Endothelial cell of umbilical vein (primary cell): ENCODE measurements around the gene IFIT1B. TPM values are rescaled to one million over a fixed set of nuclear protein-coding genes. Genes with fewer than 3 reads are reported as not detected.

ENCODE experiments used
- BruUV-seq: library from RNA; stranded (reverse); fragments of 400-500 nt; replicated peaks from 2 replicates; lab custom pipeline; 2021; lab: Mats Ljungman, UMichigan
- CTCF ChIA-PET: fragments of 300-600, 350-600 bp; sonication (Branson Sonifier 250); formaldehyde crosslinking; loops from one replicate; lab custom pipeline; 2021; ENCODE audit warnings: antibody characterized with exemption, inconsistent platforms; lab: Charles Lee
- POLR2A ChIA-PET: fragments of 300-600, 350-600 bp; sonication (Branson Sonifier 250); formaldehyde crosslinking; loops from one replicate; lab custom pipeline; 2021; ENCODE audit warnings: antibody characterized with exemption, inconsistent platforms; lab: Charles Lee
- DNase-seq: peaks from one replicate; pipeline ENCODE4 v3.0.0-alpha.2; 2011; ENCODE audit warnings: low read depth, low spot score
- FAIRE-seq: peaks from 2 replicates; lab custom pipeline; 2011; peaks lifted over from hg19 to GRCh38; lab: Jason Lieb, UNC
- H2AFZ ChIP-seq: 2 replicates; pipeline ENCODE4 v1.6.0; 2012; ENCODE audit warnings: low read depth, low read length, control low read depth, inconsistent platforms
- H3K27ac ChIP-seq: 2 replicates; pipeline ENCODE4 v1.5.1; 2011; ENCODE audit warnings: low read depth, mild to moderate bottlenecking, control low read depth, low read length, moderate library complexity; ENCODE audit not compliant: insufficient read depth
- H3K27me3 ChIP-seq, 2 experiments: 2 replicates each; pipeline versions ENCODE4 v1.6.0 to v1.6.1; 2011; ENCODE audit warnings: low read length in 2 of 2, mixed read lengths in 1 of 2; ENCODE audit not compliant: control insufficient read depth in 2 of 2, insufficient read depth in 2 of 2
- H3K36me3 ChIP-seq, 2 experiments: 2 replicates in 1 of 2; 3 replicates in 1 of 2; pipeline ENCODE4 v1.5.1; 2011; ENCODE audit warnings: low read length in 2 of 2, mild to moderate bottlenecking in 1 of 2, moderate library complexity in 1 of 2; ENCODE audit not compliant: control insufficient read depth in 2 of 2, insufficient read depth in 2 of 2; ENCODE audit errors: extremely low read depth in 1 of 2
- H3K4me1 ChIP-seq: 3 replicates; pipeline ENCODE4 v1.5.1; 2011; ENCODE audit warnings: mild to moderate bottlenecking, low read length; ENCODE audit not compliant: control insufficient read depth, insufficient read depth; ENCODE audit errors: extremely low read depth
- H3K4me2 ChIP-seq: 2 replicates; pipeline ENCODE4 v1.6.1; 2011; ENCODE audit warnings: low read length, control low read depth, mixed read lengths; ENCODE audit not compliant: insufficient read depth
- H3K4me3 ChIP-seq, 3 experiments: fragments of 200-600 bp in 1 of 3; sonication (generic), shearing (Covaris generic) in 1 of 3; replicated peaks in 1 of 3; 2 replicates each; pipeline ENCODE4 v1.5.1; 2011 to 2016; ENCODE audit warnings: control low read depth in 3 of 3, low read length in 3 of 3, mild to moderate bottlenecking in 2 of 3, inconsistent platforms in 1 of 3, low read depth in 1 of 3, moderate library complexity in 1 of 3; ENCODE audit not compliant: insufficient read depth in 1 of 3
- H3K79me2 ChIP-seq: 2 replicates; pipeline ENCODE4 v1.6.0; 2012; ENCODE audit warnings: low read length, inconsistent platforms; ENCODE audit not compliant: control insufficient read depth, insufficient read depth
- H3K9ac ChIP-seq: replicated peaks from 2 replicates; pipeline ENCODE3; 2011; ENCODE audit warnings: low read length, control low read depth; ENCODE audit not compliant: insufficient read depth; ENCODE audit errors: extremely low read depth
- H3K9me1 ChIP-seq: replicated peaks from 3 replicates; pipeline ENCODE4 v1.6.0; 2011; ENCODE audit warnings: mild to moderate bottlenecking, low read length; ENCODE audit not compliant: control insufficient read depth, insufficient read depth; ENCODE audit errors: extremely low read depth
- H3K9me3 ChIP-seq: replicated peaks from 2 replicates; pipeline ENCODE4 v1.5.1; 2012; ENCODE audit warnings: low read length, inconsistent platforms; ENCODE audit not compliant: control insufficient read depth, insufficient read depth
- H4K20me1 ChIP-seq: replicated peaks from 2 replicates; pipeline ENCODE3; 2011; ENCODE audit warnings: mild to moderate bottlenecking, low read length; ENCODE audit not compliant: control insufficient read depth, insufficient read depth; ENCODE audit errors: extremely low read depth
- EZH2 ChIP-seq: IDR thresholded peaks from 2 replicates; pipeline ENCODE4 v1.6.1; 2012; ENCODE audit warnings: borderline replicate concordance, low read depth, mild to moderate bottlenecking, moderate library complexity, low read length, inconsistent platforms; ENCODE audit not compliant: severe bottlenecking
- FOS ChIP-seq: IDR thresholded peaks from 2 replicates; pipeline ENCODE4 v1.6.1; 2011; ENCODE audit warnings: mild to moderate bottlenecking, low read length, moderate library complexity, borderline replicate concordance; ENCODE audit not compliant: insufficient read depth
- GATA2 ChIP-seq: IDR thresholded peaks from 2 replicates; pipeline ENCODE4 v1.7.0; 2011; ENCODE audit warnings: low read depth, mild to moderate bottlenecking, moderate library complexity, mixed read lengths, low read length; ENCODE audit not compliant: insufficient read length, insufficient read depth
- JUN ChIP-seq: IDR thresholded peaks from 2 replicates; pipeline ENCODE4 v1.6.1; 2011; ENCODE audit warnings: borderline replicate concordance, low read depth; ENCODE audit not compliant: insufficient read length, insufficient read depth
- MYC ChIP-seq: IDR thresholded peaks from one replicate; pipeline ENCODE4 v1.6.1; 2011; ENCODE audit warnings: mild to moderate bottlenecking, low read depth, low read length
- POLR2A ChIP-seq: IDR thresholded peaks from 2 replicates; pipeline ENCODE4 v1.6.1; 2012; ENCODE audit warnings: low read depth, mild to moderate bottlenecking, control low read depth, low read length
- POLR2AphosphoS5 ChIP-seq: IDR thresholded peaks from 2 replicates; pipeline ENCODE4 v1.6.1; 2012; ENCODE audit warnings: low read depth, mild to moderate bottlenecking, control low read depth, low read length, moderate library complexity; ENCODE audit not compliant: insufficient read depth
- dilution Hi-C: fragments of 300-500 bp; cut with MboI; formaldehyde crosslinking; loops from one replicate; pipeline ENCODE4 v1.15.0; 2019; ENCODE audit warnings: low sequenced_read_pairs; ENCODE audit not compliant: extremely low pct_ligation_motif_present
- intact Hi-C: fragments of 100-400 bp; cut with micrococcal nuclease; formaldehyde crosslinking; loops from one replicate; pipeline ENCODE4 v1.10.0; 2022
- polyA plus RNA-seq, 4 experiments: library from polyadenylated mRNA; depleted of rRNA in 3 of 4; stranded (reverse) in 3 of 4; unstranded in 1 of 4; fragments of >200 nt; gene quantifications; 2 replicates each; pipeline versions ENCODE4 v1.2.1 to v1.2.3, GENCODE V29; 2011 to 2012; ENCODE audit warnings: missing spikeins in 1 of 4
- total RNA-seq: library from RNA; stranded (reverse); gene quantifications from 2 replicates; pipeline ENCODE4 v1.2.3, GENCODE V29; 2021
- TF ChIP-seq, protein P1 (sequence below), 2 donors: IDR thresholded peaks; 1 replicate in 1 of 2; 2 replicates in 1 of 2; pipeline ENCODE4 v1.5.1; 2011; ENCODE audit warnings: low read length in 2 of 2, mild to moderate bottlenecking in 2 of 2, moderate library complexity in 2 of 2, control low read depth in 1 of 2, inconsistent platforms in 1 of 2, low read depth in 1 of 2; ENCODE audit not compliant: insufficient read depth in 1 of 2; ENCODE audit errors: extremely low read depth in 1 of 2
- TF ChIP-seq, protein P2 (sequence below): IDR thresholded peaks from 2 replicates; pipeline ENCODE4 v1.6.1; 2011; ENCODE audit not compliant: insufficient read depth, insufficient read length

IFIT1B gene
- total and polyA plus RNA-seq, 2 donors (not counting 3 experiments of a cell fraction or from before 2014, with no cell fraction given) = not detected

DNA sequence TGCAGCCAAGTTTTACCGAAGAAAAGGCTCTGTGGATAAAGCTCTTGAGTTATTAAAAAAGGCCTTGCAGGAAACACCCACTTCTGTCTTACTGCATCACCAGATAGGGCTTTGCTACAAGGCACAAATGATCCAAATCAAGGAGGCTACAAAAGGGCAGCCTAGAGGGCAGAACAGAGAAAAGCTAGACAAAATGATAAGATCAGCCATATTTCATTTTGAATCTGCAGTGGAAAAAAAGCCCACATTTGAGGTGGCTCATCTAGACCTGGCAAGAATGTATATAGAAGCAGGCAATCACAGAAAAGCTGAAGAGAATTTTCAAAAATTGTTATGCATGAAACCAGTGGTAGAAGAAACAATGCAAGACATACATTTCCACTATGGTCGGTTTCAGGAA is 25.2 kb downstream of the IFIT1B start:
- H3K27ac ChIP-seq = no peak overlapping the region
- no peak for DNase-seq
- intact Hi-C loops = no loop called here
- H3K4me3 ChIP-seq = no peak overlapping the region
- TF ChIP-seq, protein P1, sequence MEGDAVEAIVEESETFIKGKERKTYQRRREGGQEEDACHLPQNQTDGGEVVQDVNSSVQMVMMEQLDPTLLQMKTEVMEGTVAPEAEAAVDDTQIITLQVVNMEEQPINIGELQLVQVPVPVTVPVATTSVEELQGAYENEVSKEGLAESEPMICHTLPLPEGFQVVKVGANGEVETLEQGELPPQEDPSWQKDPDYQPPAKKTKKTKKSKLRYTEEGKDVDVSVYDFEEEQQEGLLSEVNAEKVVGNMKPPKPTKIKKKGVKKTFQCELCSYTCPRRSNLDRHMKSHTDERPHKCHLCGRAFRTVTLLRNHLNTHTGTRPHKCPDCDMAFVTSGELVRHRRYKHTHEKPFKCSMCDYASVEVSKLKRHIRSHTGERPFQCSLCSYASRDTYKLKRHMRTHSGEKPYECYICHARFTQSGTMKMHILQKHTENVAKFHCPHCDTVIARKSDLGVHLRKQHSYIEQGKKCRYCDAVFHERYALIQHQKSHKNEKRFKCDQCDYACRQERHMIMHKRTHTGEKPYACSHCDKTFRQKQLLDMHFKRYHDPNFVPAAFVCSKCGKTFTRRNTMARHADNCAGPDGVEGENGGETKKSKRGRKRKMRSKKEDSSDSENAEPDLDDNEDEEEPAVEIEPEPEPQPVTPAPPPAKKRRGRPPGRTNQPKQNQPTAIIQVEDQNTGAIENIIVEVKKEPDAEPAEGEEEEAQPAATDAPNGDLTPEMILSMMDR (IDR thresholded peaks at IDR 0.05; ENCODE audit: extremely low read depth in 1 of 2, insufficient read depth in 1 of 2, low read depth in 1 of 2, low read length in 2 of 2) = no peak
- TF ChIP-seq JUN (no peak), GATA2 (no peak), POLR2A (no peak), EZH2 (no peak), FOS (no peak), POLR2AphosphoS5 (no peak), MYC (no peak)
- TF ChIP-seq, protein P2, sequence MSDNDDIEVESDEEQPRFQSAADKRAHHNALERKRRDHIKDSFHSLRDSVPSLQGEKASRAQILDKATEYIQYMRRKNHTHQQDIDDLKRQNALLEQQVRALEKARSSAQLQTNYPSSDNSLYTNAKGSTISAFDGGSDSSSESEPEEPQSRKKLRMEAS = no peak
- POLR2A ChIA-PET = no interaction called here
- H3K9me1 ChIP-seq = no peaks in the 10 kb centered on the region
- no TSS peak for BruUV-seq
- no peaks in the 10 kb centered on the region for H3K9me3 ChIP-seq
- no peaks in the 10 kb centered on the region for H3K79me2 ChIP-seq
- no peaks in the 10 kb centered on the region for H3K4me1 ChIP-seq
- H2AFZ ChIP-seq = no peak overlapping the region
- FAIRE-seq = no peak
- CTCF ChIA-PET = interaction anchor here (1.1 kb wide), 2 partner anchors 14 to 152 kb away, joined by 3 to 4 read pairs; no protein-coding TSS in a partner anchor
- dilution Hi-C loops = no loop called here
- no peak overlapping the region for H3K4me2 ChIP-seq
- no peaks in the 10 kb centered on the region for H4K20me1 ChIP-seq
- no peak overlapping the region for H3K9ac ChIP-seq
- H3K27me3 ChIP-seq = peaks cover 0 to 2% of the 10 kb centered on the region in 2 experiments
- no peaks in the 10 kb centered on the region for H3K36me3 ChIP-seq
